OCI-LY3 (cell line): ENCODE data around the gene CBX4.

Source experiments
- H2AFZ ChIP-seq: fragments of 200-600, 300-600 bp; shearing (Covaris generic); 2 replicates; pipeline ENCODE4 v1.6.0; 2014; ENCODE audit warnings: antibody characterized with exemption, low read depth, low read length
- H3K27ac ChIP-seq: fragments of 200-600, 300-600 bp; sonication (generic); 2 replicates; pipeline ENCODE4 v1.5.1; 2014; ENCODE audit warnings: mild to moderate bottlenecking, low read length, moderate library complexity, mixed read lengths
- H3K27me3 ChIP-seq: fragments of 200-600, 300-600 bp; sonication (generic); 2 replicates; pipeline ENCODE4 v1.6.1; 2014; ENCODE audit warnings: low read depth, low read length, mixed read lengths
- H3K36me3 ChIP-seq: fragments of 200-600, 300-600 bp; sonication (generic); replicated peaks from 2 replicates; pipeline ENCODE3; 2014; ENCODE audit warnings: low read depth, low read length, mixed read lengths
- H3K4me1 ChIP-seq: fragments of 300-600, 200-600 bp; sonication (generic); 2 replicates; pipeline ENCODE4 v1.6.1; 2014; ENCODE audit warnings: low read length, mixed read lengths
- H3K4me2 ChIP-seq: fragments of 200-600, 300-600 bp; sonication (generic); 2 replicates; pipeline ENCODE4 v1.6.1; 2014; ENCODE audit warnings: low read length, mixed read lengths
- H3K4me3 ChIP-seq: fragments of 300-600, 200-600 bp; sonication (generic); 2 replicates; pipeline ENCODE4 v1.5.1; 2014; ENCODE audit warnings: antibody characterized with exemption, mild to moderate bottlenecking, low read length, moderate library complexity
- H3K79me2 ChIP-seq: fragments of 300-600, 200-600 bp; shearing (Covaris generic); 2 replicates; pipeline ENCODE4 v1.6.1; 2014; ENCODE audit warnings: mild to moderate bottlenecking, low read length, mixed read lengths
- H3K9ac ChIP-seq: fragments of 300-600, 200-600 bp; shearing (Covaris generic); 2 replicates; pipeline ENCODE4 v1.6.0; 2014; ENCODE audit warnings: mild to moderate bottlenecking, low read length, moderate library complexity
- H3K9me3 ChIP-seq: fragments of 200-600, 300-600 bp; shearing (Covaris generic); 2 replicates; pipeline ENCODE4 v1.6.1; 2014; ENCODE audit warnings: low read length, mixed read lengths; ENCODE audit not compliant: insufficient read depth
- H4K20me1 ChIP-seq: fragments of 200-600, 300-600 bp; sonication (generic); 2 replicates; pipeline ENCODE4 v1.6.1; 2016; ENCODE audit warnings: low read length, mixed read lengths; ENCODE audit not compliant: insufficient read depth
- CTCF ChIP-seq: fragments of 200-600, 300-600 bp; sonication (generic); IDR thresholded peaks from 2 replicates; pipeline ENCODE4 v1.5.1; 2014; ENCODE audit warnings: antibody characterized with exemption, low read length, low read depth
- EZH2phosphoT487 ChIP-seq: fragments of 200-600 bp; shearing (Covaris generic); IDR thresholded peaks from 2 replicates; pipeline ENCODE4 v1.6.1; 2018; ENCODE audit warnings: antibody characterized with exemption, mixed run types, low read depth

Gene CBX4

GRCh38 chr17:79808763-79809529 is 30.3 kb downstream of the CBX4 start:
- Histone ChIP-seq H3K4me2 (peak overlapping the region; percentile 56), H3K27ac (peak overlapping the region; percentile 54; the same call in 1 of the 2 replicates), H2AFZ (no peak overlapping the region), H3K9me3 (no peaks in the 10 kb centered on the region), H3K4me1 (peaks cover 81% of the 10 kb centered on the region), H3K36me3 (no peaks in the 10 kb centered on the region), H3K4me3 (peak overlapping the region; percentile 34; the same call in 1 of the 2 replicates), H3K27me3 (no peaks in the 10 kb centered on the region), H4K20me1 (no peaks in the 10 kb centered on the region), H3K9ac (peak overlapping the region; percentile 60; the same call in 1 of the 2 replicates), H3K79me2 (peaks cover 6% of the 10 kb centered on the region; the same call in 1 of the 2 replicates)
- peak; percentile 68 for TF ChIP-seq CTCF
- TF ChIP-seq EZH2phosphoT487: no peak

- Histone ChIP-seq H3K4me1 (peaks cover 83% of the 10 kb centered on the region), H3K36me3 (peaks cover 8% of the 10 kb centered on the region), H2AFZ (no peak overlapping the region), H3K27me3 (no peaks in the 10 kb centered on the region), H3K79me2 (peaks cover 6% of the 10 kb centered on the region; the same call in 1 of the 2 replicates), H4K20me1 (no peaks in the 10 kb centered on the region), H3K4me2 (peak overlapping the region; percentile 94), H3K9ac (peak overlapping the region; percentile 90; the same call in 1 of the 2 replicates), H3K9me3 (peaks cover 4% of the 10 kb centered on the region; the same call in 1 of the 2 replicates), H3K4me3 (peak overlapping the region; percentile 74; the same call in 1 of the 2 replicates), H3K27ac (peak overlapping the region; percentile 89; the same call in 1 of the 2 replicates)
- TF ChIP-seq EZH2phosphoT487 (no peak), CTCF (no peak)
Observed at GRCh38 chr17:79806863-79807720, 32.1 kb downstream of the CBX4 start.

GRCh38 chr17:79806446-79806760 is 32.8 kb downstream of the CBX4 start:
- peak overlapping the region; percentile 74 for H3K4me3 ChIP-seq
- H3K27me3 ChIP-seq: no peaks in the 10 kb centered on the region
- peaks cover 76% of the 10 kb centered on the region for H3K4me1 ChIP-seq
- peaks cover 8% of the 10 kb centered on the region for H3K36me3 ChIP-seq
- no peaks in the 10 kb centered on the region for H4K20me1 ChIP-seq
- peaks cover 6% of the 10 kb centered on the region; the same call in 1 of the 2 replicates for H3K79me2 ChIP-seq
- H3K4me2 ChIP-seq: peak overlapping the region; percentile 94
- peaks cover 4% of the 10 kb centered on the region; the same call in 1 of the 2 replicates for H3K9me3 ChIP-seq
- no peak overlapping the region for H2AFZ ChIP-seq
- H3K9ac ChIP-seq: peak overlapping the region; percentile 90; the same call in 1 of the 2 replicates
- peak overlapping the region; percentile 89 for H3K27ac ChIP-seq
- TF ChIP-seq CTCF: peak; percentile 12; the same call in 1 of the 2 replicates
- TF ChIP-seq EZH2phosphoT487: no peak
